H9 (cell line): Measurements from ENCODE around the gene CHN2. TPM values are rescaled to one million over a fixed set of nuclear protein-coding genes. Genes with fewer than 3 reads are reported as not detected.

Experiments
- DNase-seq: peaks from one replicate; pipeline ENCODE4 v3.0.0-alpha.2; 2017
- H2AFZ ChIP-seq: one replicate; pipeline ENCODE4 v1.6.1; 2013; ENCODE audit warnings: mild to moderate bottlenecking, low read length, control low read depth, moderate library complexity
- H2AK5ac ChIP-seq: 2 replicates; pipeline ENCODE4 v1.6.1; 2013; ENCODE audit warnings: low read length, control low read depth, mixed read lengths; ENCODE audit not compliant: insufficient read length
- H2BK120ac ChIP-seq: one replicate; pipeline ENCODE4 v1.6.1; 2013; ENCODE audit warnings: low read depth, mild to moderate bottlenecking, low read length, control low read depth, inconsistent platforms; ENCODE audit not compliant: poor library complexity, severe bottlenecking
- H2BK12ac ChIP-seq: 2 replicates; pipeline ENCODE4 v1.6.1; 2013; ENCODE audit warnings: low read length, control low read depth, mixed read lengths, low read depth; ENCODE audit not compliant: insufficient read length
- H2BK15ac ChIP-seq: 2 replicates; pipeline ENCODE4 v1.6.1; 2013; ENCODE audit warnings: low read depth, low read length, control low read depth
- H2BK20ac ChIP-seq: one replicate; pipeline ENCODE4 v1.6.1; 2013; ENCODE audit warnings: low read depth, mild to moderate bottlenecking, low read length, control low read depth, inconsistent platforms; ENCODE audit not compliant: poor library complexity, severe bottlenecking
- H2BK5ac ChIP-seq: 2 replicates; pipeline ENCODE4 v1.6.1; 2013; ENCODE audit warnings: low read length, control low read depth, mixed read lengths; ENCODE audit not compliant: insufficient read length
- H3K14ac ChIP-seq: 2 replicates; pipeline ENCODE4 v1.6.1; 2013; ENCODE audit warnings: low read length, control low read depth; ENCODE audit not compliant: insufficient read depth
- H3K18ac ChIP-seq: 2 replicates; pipeline ENCODE4 v1.6.1; 2013; ENCODE audit warnings: low read depth, mild to moderate bottlenecking, mixed read lengths, low read length, control low read depth; ENCODE audit not compliant: insufficient read length
- H3K23ac ChIP-seq: 2 replicates; pipeline ENCODE4 v1.6.1; 2013; ENCODE audit warnings: low read length, control low read depth, mixed read lengths, low read depth; ENCODE audit not compliant: insufficient read length
- H3K23me2 ChIP-seq: 2 replicates; pipeline ENCODE4 v1.6.1; 2013; ENCODE audit warnings: low read depth, mild to moderate bottlenecking, mixed read lengths, low read length, control low read depth; ENCODE audit not compliant: insufficient read length, poor library complexity, severe bottlenecking
- H3K27ac ChIP-seq: 2 replicates; pipeline ENCODE4 v1.5.1; 2013; ENCODE audit warnings: low read length, control low read depth, mixed read lengths, low read depth; ENCODE audit not compliant: insufficient read length
- H3K27me3 ChIP-seq: 2 replicates; pipeline ENCODE4 v1.6.1; 2013; ENCODE audit warnings: low read length, control low read depth, inconsistent platforms; ENCODE audit not compliant: insufficient read depth
- H3K4ac ChIP-seq: 2 replicates; pipeline ENCODE4 v1.6.1; 2013; ENCODE audit warnings: low read depth, mild to moderate bottlenecking, control low read depth, inconsistent platforms, low read length, moderate library complexity
- H3K4me1 ChIP-seq: 2 replicates; pipeline ENCODE4 v1.6.1; 2013; ENCODE audit warnings: low read length, control low read depth, inconsistent platforms; ENCODE audit not compliant: insufficient read depth
- H3K4me2 ChIP-seq: 2 replicates; pipeline ENCODE4 v1.6.1; 2013; ENCODE audit warnings: low read length, control low read depth, mixed read lengths; ENCODE audit not compliant: insufficient read length, insufficient read depth
- H3K56ac ChIP-seq: 2 replicates; pipeline ENCODE4 v1.6.1; 2013; ENCODE audit warnings: low read depth, mild to moderate bottlenecking, mixed read lengths, low read length, control low read depth; ENCODE audit not compliant: insufficient read length
- H3K79me1 ChIP-seq: 2 replicates; pipeline ENCODE4 v1.6.1; 2013; ENCODE audit warnings: low read depth, mild to moderate bottlenecking, moderate library complexity, low read length, control low read depth, inconsistent platforms; ENCODE audit not compliant: insufficient read depth, poor library complexity, severe bottlenecking
- H3K79me2 ChIP-seq: 2 replicates; pipeline ENCODE4 v1.6.1; 2013; ENCODE audit warnings: low read length, control low read depth, inconsistent platforms; ENCODE audit not compliant: insufficient read depth
- H3K9ac ChIP-seq: 2 replicates; pipeline ENCODE4 v1.6.1; 2013; ENCODE audit warnings: low read length, control low read depth, mixed read lengths; ENCODE audit not compliant: insufficient read length; ENCODE audit errors: extremely low read depth
- H3K9me3 ChIP-seq: one replicate; pipeline ENCODE4 v1.6.1; 2013; ENCODE audit warnings: low read depth, low read length, inconsistent platforms; ENCODE audit not compliant: control insufficient read depth
- H3T11ph ChIP-seq: one replicate; pipeline ENCODE4 v1.6.1; 2013; ENCODE audit warnings: mild to moderate bottlenecking, low read length, control low read depth, inconsistent platforms
- H4K20me1 ChIP-seq: one replicate; pipeline ENCODE4 v1.6.1; 2013; ENCODE audit not compliant: control insufficient read depth, insufficient read length, insufficient read depth
- H4K5ac ChIP-seq: 2 replicates; pipeline ENCODE4 v1.6.1; 2013; ENCODE audit warnings: low read depth, mild to moderate bottlenecking, mixed read lengths, low read length, control low read depth; ENCODE audit not compliant: insufficient read length
- H4K8ac ChIP-seq: replicated peaks from 2 replicates; pipeline ENCODE4 v1.6.1; 2013; ENCODE audit warnings: low read length, control low read depth, mixed read lengths, low read depth; ENCODE audit not compliant: insufficient read length
- H4K91ac ChIP-seq: 2 replicates; pipeline ENCODE4 v1.6.1; 2013; ENCODE audit warnings: low read depth, mild to moderate bottlenecking, moderate library complexity, mixed read lengths, low read length, control low read depth; ENCODE audit not compliant: insufficient read length
- H3K27ac Mint-ChIP-seq, 3 experiments: 2 replicates in 2 of 3; 3 replicates in 1 of 3; pipeline ENCODE4 v1.8.0; 2020 to 2021; ENCODE audit warnings: mixed read lengths in 3 of 3, mild to moderate bottlenecking in 1 of 3, moderate library complexity in 1 of 3
- H3K27me3 Mint-ChIP-seq: 2 replicates; pipeline ENCODE4 v1.8.0; 2021; ENCODE audit warnings: low read depth, mild to moderate bottlenecking, moderate library complexity, mixed read lengths
- H3K36me3 Mint-ChIP-seq, 3 experiments: 2 replicates in 2 of 3; 3 replicates in 1 of 3; pipeline ENCODE4 v1.8.0; 2020 to 2021; ENCODE audit warnings: low read depth in 3 of 3, mixed read lengths in 3 of 3; ENCODE audit not compliant: insufficient read depth in 1 of 3
- H3K4me1 Mint-ChIP-seq, 2 experiments: 2 replicates each; pipeline ENCODE4 v1.8.0; 2020; ENCODE audit warnings: mixed read lengths in 2 of 2
- H3K4me3 Mint-ChIP-seq, 2 experiments: 2 replicates in 1 of 2; 3 replicates in 1 of 2; pipeline ENCODE4 v1.8.0; 2020 to 2021; ENCODE audit warnings: mild to moderate bottlenecking in 2 of 2, mixed read lengths in 2 of 2, moderate library complexity in 1 of 2
- H3K9me3 Mint-ChIP-seq, 2 experiments: 2 replicates in 1 of 2; 3 replicates in 1 of 2; pipeline ENCODE4 v1.8.0; 2020; ENCODE audit warnings: mild to moderate bottlenecking in 2 of 2, mixed read lengths in 2 of 2, moderate library complexity in 1 of 2
- WGBS: extraction: QIAGEN DNeasy Blood & Tissue Kit; methylation state at CpG from one replicate; pipeline ENCODE4 v1.1.7; 2013; ENCODE audit warnings: missing lambda C conversion rate, low lambda C conversion rate, mixed read lengths; ENCODE audit not compliant: insufficient read length; ENCODE audit errors: extremely low coverage; 5-methylcytosine and 5-hydroxymethylcytosine counted together
- total RNA-seq: library from RNA; stranded (reverse); gene quantifications from 2 replicates; pipeline ENCODE4 v1.2.1, GENCODE V29; 2021
- TF ChIP-seq, protein P1 (sequence below): fragments of 200-600 bp; sonication (generic); conservative IDR thresholded peaks from 3 replicates; pipeline ENCODE4 v1.8.0; 2021; ENCODE audit warnings: antibody characterized with exemption, mild to moderate bottlenecking

The CHN2 gene
- total RNA-seq, 1 experiment from 2014 or later: 3.3 TPM

DNA sequence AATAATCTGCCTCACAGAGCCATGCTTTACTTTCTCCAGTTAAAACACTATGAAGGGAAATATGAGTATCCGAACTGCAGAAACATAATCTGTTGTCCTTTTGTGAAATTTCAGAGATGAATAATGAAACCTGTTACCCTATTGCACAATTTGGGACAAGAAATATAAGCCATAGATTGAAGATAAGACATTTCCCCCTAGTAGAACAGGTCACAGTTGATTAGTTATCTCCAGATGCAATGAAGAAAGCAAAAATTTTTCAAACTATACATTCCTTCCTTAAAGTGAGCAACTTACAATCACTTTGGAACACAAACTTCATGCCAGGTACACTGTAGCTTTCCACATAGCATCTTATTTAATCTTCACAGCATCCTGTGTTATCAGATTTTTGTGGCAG lies 2.3 kb upstream of the CHN2 start:
- Mint-ChIP-seq H3K27me3 (peaks cover 76% of the 10 kb centered on the region), H3K27ac (no peak overlapping the region), H3K36me3 (no peaks in the 10 kb centered on the region), H3K4me3 (no peak overlapping the region), H3K4me1 (peaks cover 40 to 52% of the 10 kb centered on the region in 2 experiments), H3K9me3 (no peaks in the 10 kb centered on the region)
- Histone ChIP-seq H2BK15ac (no peak overlapping the region), H3T11ph (no peak overlapping the region), H4K5ac (no peak overlapping the region), H4K8ac (no peak overlapping the region), H2BK5ac (no peak overlapping the region), H3K56ac (no peak overlapping the region), H2BK12ac (no peak overlapping the region), H3K9ac (no peak overlapping the region), H2BK20ac (no peak overlapping the region), H3K14ac (no peak overlapping the region), H4K91ac (no peak overlapping the region), H3K79me2 (no peaks in the 10 kb centered on the region), H3K9me3 (no peaks in the 10 kb centered on the region), H3K23me2 (peaks cover 18% of the 10 kb centered on the region), H3K23ac (no peak overlapping the region), H3K4ac (no peak overlapping the region), H3K27ac (no peak overlapping the region), H2BK120ac (no peak overlapping the region), H2AFZ (no peak overlapping the region), H3K18ac (no peak overlapping the region), H3K79me1 (no peaks in the 10 kb centered on the region), H3K4me2 (no peak overlapping the region), H3K27me3 (peaks cover 29% of the 10 kb centered on the region; the same call in 1 of the 2 replicates), H2AK5ac (no peak overlapping the region), H4K20me1 (no peaks in the 10 kb centered on the region), H3K4me1 (peaks cover 6% of the 10 kb centered on the region)
- no CpG with 5 or more reads among the region's 1 CpG for WGBS
- no peak for DNase-seq
- TF ChIP-seq, protein P1, sequence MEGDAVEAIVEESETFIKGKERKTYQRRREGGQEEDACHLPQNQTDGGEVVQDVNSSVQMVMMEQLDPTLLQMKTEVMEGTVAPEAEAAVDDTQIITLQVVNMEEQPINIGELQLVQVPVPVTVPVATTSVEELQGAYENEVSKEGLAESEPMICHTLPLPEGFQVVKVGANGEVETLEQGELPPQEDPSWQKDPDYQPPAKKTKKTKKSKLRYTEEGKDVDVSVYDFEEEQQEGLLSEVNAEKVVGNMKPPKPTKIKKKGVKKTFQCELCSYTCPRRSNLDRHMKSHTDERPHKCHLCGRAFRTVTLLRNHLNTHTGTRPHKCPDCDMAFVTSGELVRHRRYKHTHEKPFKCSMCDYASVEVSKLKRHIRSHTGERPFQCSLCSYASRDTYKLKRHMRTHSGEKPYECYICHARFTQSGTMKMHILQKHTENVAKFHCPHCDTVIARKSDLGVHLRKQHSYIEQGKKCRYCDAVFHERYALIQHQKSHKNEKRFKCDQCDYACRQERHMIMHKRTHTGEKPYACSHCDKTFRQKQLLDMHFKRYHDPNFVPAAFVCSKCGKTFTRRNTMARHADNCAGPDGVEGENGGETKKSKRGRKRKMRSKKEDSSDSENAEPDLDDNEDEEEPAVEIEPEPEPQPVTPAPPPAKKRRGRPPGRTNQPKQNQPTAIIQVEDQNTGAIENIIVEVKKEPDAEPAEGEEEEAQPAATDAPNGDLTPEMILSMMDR: no peak
